WERI-Rb-1 (cell line): ENCODE data around the gene CDC42BPB.

Source experiments
- DNase-seq: peaks from one replicate; pipeline ENCODE4 v3.0.0-alpha.2; 2020
- H3K27ac ChIP-seq: fragments of 250-450 bp; sonication (Bioruptor Pico); 2 replicates; pipeline ENCODE4 v1.5.1; 2020; ENCODE audit warnings: mild to moderate bottlenecking, moderate library complexity
- H3K27me3 ChIP-seq: fragments of 250-450 bp; sonication (Bioruptor Pico); 2 replicates; pipeline ENCODE4 v1.5.1; 2021; ENCODE audit warnings: mild to moderate bottlenecking, low read depth, moderate library complexity; ENCODE audit not compliant: insufficient read depth, severe bottlenecking
- H3K36me3 ChIP-seq: fragments of 250-450 bp; sonication (Bioruptor Pico); 2 replicates; pipeline ENCODE4 v1.5.1; 2020; ENCODE audit warnings: mild to moderate bottlenecking, moderate library complexity
- H3K4me3 ChIP-seq: 2 replicates; pipeline ENCODE4 v1.5.1; 2011; ENCODE audit warnings: low read depth, mild to moderate bottlenecking, control low read depth, low read length
- H3K9me3 ChIP-seq: fragments of 250-450 bp; sonication (Bioruptor Pico); 2 replicates; pipeline ENCODE4 v1.5.1; 2021; ENCODE audit warnings: mild to moderate bottlenecking, moderate library complexity; ENCODE audit not compliant: severe bottlenecking
- TF ChIP-seq, protein P1 (sequence below): IDR thresholded peaks from 2 replicates; pipeline ENCODE4 v1.5.1; 2011; ENCODE audit warnings: low read depth, mild to moderate bottlenecking, control low read depth, inconsistent platforms, low read length

CDC42BPB gene

DNA sequence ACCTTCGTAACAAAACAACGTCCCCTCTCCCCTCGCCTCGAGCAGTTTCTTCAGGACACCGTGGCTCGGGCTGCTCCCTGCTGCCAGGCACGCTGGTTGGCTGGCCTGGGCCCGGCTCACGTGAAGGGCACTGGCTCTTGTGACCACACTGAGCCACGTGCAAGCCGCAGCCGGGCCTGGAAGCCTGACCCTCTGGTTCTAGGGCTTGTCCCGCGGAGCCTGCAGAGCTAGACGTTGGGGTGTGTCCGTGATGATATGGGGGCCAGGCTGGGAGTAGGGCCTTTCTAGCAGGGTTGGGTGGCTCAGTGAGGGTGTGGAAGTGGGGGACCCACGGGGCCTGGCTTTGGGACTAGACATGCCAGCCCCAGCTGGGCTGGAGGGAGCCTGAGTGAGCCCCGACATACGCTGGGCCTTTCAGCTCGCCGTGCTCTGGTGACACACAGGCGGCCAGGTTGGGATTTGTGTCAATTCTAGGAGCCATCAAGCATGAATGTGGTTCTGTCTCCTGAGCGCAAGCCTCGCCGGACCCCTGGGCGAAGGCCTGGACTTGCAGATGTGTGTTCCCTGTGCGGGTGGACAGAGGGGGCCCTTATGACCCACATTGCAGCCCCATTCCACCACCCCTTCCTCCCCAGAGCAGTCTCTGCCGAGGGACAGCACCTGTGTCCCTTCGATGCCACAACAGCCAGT is 148.4 kb downstream of the CDC42BPB start:
- no peak for DNase-seq
- peaks cover 25% of the 10 kb centered on the region for H3K36me3 ChIP-seq
- TF ChIP-seq, protein P1, sequence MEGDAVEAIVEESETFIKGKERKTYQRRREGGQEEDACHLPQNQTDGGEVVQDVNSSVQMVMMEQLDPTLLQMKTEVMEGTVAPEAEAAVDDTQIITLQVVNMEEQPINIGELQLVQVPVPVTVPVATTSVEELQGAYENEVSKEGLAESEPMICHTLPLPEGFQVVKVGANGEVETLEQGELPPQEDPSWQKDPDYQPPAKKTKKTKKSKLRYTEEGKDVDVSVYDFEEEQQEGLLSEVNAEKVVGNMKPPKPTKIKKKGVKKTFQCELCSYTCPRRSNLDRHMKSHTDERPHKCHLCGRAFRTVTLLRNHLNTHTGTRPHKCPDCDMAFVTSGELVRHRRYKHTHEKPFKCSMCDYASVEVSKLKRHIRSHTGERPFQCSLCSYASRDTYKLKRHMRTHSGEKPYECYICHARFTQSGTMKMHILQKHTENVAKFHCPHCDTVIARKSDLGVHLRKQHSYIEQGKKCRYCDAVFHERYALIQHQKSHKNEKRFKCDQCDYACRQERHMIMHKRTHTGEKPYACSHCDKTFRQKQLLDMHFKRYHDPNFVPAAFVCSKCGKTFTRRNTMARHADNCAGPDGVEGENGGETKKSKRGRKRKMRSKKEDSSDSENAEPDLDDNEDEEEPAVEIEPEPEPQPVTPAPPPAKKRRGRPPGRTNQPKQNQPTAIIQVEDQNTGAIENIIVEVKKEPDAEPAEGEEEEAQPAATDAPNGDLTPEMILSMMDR, result no peak
- no peaks in the 10 kb centered on the region for H3K27me3 ChIP-seq
- no peak overlapping the region for H3K27ac ChIP-seq
- no peaks in the 10 kb centered on the region for H3K9me3 ChIP-seq
- no peak overlapping the region for H3K4me3 ChIP-seq

DNA sequence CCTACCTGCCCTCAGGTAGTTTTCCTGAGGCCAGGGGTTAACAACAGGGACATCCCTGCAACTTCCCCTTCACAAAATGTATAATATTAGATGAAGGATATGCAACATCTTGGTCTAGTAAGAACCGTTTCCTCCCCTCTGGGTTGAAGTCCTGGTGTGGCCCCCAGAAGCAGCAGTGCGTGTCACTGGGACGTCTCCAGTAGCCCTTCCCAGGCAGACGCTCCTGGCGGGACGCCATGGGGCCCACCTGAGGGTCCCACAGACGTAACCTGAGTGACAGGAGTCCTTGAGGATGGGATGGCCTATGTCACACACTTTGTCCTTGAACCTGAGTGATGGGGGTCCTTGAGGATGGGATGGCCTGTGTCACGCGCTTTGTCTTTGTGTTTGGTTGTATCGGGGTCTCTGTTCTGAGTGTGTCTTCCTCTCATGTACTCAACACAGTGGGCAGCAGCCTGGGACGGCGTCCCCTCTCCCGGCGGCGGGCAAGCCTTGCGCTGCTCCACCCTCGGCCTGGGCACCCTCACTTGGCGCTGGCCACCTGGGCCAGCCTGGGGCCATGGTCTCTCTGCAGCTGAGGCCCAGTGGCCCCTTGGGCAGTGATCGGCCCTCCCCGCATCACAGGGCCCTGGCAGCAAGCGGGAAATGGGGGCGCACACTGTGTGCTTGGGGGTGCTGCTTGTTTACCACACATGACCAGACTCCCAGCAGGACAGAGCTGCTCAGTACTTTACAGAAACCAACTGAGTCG is 149.2 kb downstream of the CDC42BPB start:
- Histone ChIP-seq H3K27ac (no peak overlapping the region), H3K27me3 (no peaks in the 10 kb centered on the region), H3K36me3 (peaks cover 29% of the 10 kb centered on the region), H3K4me3 (no peak overlapping the region), H3K9me3 (no peaks in the 10 kb centered on the region)
- TF ChIP-seq, protein P1, result no peak
- DNase-seq, result no peak

GRCh38 chr14:102907303-102907844 is 150.0 kb downstream of the CDC42BPB start:
- H3K36me3 ChIP-seq, result peaks cover 29% of the 10 kb centered on the region
- no peaks in the 10 kb centered on the region for H3K27me3 ChIP-seq
- no peak overlapping the region for H3K4me3 ChIP-seq
- TF ChIP-seq, protein P1, result no peak
- no peak for DNase-seq
- H3K27ac ChIP-seq, result no peak overlapping the region
- H3K9me3 ChIP-seq, result no peaks in the 10 kb centered on the region

GRCh38 chr14:102906616-102907302 is 150.6 kb downstream of the CDC42BPB start:
- Histone ChIP-seq H3K4me3 (no peak overlapping the region), H3K27me3 (no peaks in the 10 kb centered on the region), H3K9me3 (no peaks in the 10 kb centered on the region), H3K27ac (no peak overlapping the region), H3K36me3 (peaks cover 29% of the 10 kb centered on the region)
- TF ChIP-seq, protein P1, result no peak
- no peak for DNase-seq

DNA sequence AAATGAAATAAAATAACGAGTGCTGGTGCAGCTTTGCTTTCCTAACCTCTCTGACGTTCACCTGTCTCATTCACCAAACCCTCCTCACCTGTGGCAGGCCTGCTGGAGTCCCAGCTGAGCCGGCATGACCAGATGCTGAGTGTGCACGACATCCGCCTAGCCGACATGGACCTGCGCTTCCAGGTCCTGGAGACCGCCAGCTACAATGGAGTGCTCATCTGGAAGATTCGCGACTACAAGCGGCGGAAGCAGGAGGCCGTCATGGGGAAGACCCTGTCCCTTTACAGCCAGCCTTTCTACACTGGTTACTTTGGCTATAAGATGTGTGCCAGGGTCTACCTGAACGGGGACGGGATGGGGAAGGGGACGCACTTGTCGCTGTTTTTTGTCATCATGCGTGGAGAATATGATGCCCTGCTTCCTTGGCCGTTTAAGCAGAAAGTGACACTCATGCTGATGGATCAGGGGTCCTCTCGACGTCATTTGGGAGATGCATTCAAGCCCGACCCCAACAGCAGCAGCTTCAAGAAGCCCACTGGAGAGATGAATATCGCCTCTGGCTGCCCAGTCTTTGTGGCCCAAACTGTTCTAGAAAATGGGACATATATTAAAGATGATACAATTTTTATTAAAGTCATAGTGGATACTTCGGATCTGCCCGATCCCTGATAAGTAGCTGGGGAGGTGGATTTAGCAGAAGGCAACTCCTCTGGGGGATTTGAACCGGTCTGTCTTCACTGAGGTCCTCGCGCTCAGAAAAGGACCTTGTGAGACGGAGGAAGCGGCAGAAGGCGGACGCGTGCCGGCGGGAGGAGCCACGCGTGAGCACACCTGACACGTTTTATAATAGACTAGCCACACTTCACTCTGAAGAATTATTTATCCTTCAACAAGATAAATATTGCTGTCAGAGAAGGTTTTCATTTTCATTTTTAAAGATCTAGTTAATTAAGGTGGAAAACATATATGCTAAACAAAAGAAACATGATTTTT is 151.9 kb downstream of the CDC42BPB start:
- TF ChIP-seq, protein P1, result no peak
- H3K27ac ChIP-seq, result no peak overlapping the region
- no peaks in the 10 kb centered on the region for H3K9me3 ChIP-seq
- no peak overlapping the region for H3K4me3 ChIP-seq
- peaks cover 29% of the 10 kb centered on the region for H3K36me3 ChIP-seq
- DNase-seq, result no peak
- H3K27me3 ChIP-seq, result no peaks in the 10 kb centered on the region
